GM19099 (cell line): ENCODE data around the gene SMCHD1.

ENCODE experiments used
- POLR2A ChIP-seq: IDR thresholded peaks from 3 replicates; pipeline ENCODE4 v1.6.1; 2011; ENCODE audit warnings: low read depth; ENCODE audit not compliant: insufficient read length; ENCODE audit errors: extremely low read depth

The SMCHD1 gene

DNA sequence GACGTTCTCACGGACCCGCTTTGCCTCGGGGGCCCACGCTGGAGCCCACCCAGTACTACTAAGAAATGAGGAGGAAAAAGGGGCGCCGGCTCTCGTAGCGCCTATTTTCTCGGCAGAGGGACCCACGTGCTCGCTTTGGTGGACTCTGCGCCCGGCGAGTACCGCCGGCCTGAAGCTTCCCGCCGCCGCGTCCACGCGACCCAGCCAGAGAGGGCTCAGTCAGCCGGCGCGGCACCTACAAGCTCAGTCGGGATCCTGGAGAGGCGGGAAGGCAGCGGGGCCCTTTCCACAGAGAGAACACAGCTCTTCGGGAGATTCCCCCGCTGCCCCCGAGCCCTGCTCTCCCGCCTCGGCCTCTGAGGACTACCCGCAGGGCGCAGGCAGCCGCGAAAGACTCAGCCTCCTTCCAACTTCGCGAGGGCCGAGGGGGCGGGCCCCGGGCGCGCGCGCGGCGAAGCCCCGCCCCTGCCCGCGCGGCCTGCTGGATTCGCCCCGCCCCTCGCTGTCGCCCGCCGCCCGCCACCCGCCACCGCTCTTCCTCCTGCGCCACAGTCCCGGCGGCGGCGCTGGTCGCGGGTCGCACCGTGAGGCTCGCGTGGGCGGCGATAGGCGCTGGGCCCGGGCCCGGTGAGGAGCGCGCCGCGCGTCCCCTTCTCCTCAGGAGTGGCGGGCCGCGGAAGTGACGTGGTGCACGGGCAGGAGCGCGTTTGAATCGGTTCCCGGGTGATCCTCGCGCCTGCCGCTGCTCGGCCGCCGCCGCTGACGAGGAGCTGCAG lies at the start of gene SMCHD1:
TSS of gene SMCHD1 (plus strand) at position 549 of the 776 bp plus-strand sequence. CDS start 350 bp downstream, outside the sequence.
- peak; percentile 94 for TF ChIP-seq POLR2A

DNA sequence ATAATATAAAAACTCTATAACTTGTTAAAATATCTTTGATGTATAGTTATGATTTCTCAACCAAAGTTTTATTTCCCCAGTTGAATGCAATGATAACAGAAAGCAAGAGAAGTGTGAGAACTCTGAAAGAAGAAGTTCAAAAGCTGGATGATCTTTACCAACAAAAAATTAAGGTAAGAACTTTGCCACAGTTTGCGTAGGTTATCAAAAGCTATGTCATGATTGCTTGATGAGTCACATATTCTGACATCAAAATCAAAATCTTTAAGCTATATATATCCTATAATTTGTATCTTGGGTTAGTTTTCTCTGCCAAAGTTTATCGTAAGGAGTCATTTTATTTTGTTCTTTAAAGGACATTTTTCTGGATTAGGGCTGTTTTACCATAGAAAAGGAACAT lies 49.2 kb upstream of the SMCHD1 start:
- TF ChIP-seq POLR2A: no peak

DNA sequence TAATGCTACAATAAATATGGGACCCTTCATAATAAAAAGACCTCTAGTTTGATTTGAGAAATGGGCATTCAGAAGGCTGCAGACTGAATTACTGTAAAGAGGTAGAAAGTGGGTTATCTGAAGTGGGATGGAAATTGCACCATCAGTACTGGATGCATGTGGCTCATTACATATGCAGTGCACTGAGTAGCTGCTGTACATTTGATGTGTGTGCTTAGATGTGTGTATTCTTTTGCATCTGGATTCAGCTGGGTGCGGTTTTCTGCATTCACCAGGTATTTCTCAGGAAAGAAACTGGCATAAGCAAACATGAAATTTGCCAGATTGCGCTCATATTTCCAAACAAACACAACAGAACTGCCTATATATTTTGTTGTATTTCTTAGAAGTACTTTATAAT lies 45.9 kb upstream of the SMCHD1 start:
- no peak for TF ChIP-seq POLR2A

DNA sequence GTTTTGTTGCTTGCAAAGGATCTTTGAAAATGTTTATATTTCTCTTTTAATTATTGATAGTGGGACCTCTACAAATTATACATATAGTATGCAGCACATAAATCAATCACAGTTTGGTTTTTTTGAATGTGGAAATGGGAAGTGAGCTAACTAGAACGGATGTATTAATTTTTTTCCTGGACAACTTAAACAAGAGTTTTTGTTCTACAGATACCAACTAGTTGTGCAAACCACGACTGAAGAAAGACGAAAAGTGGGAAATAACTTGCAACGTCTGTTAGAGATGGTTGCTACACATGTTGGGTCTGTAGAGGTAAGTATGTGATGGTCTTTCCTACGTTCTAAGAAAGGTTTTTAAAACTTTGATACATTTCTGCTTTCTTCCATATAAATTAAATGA lies 45.0 kb upstream of the SMCHD1 start:
- no peak for TF ChIP-seq POLR2A

DNA sequence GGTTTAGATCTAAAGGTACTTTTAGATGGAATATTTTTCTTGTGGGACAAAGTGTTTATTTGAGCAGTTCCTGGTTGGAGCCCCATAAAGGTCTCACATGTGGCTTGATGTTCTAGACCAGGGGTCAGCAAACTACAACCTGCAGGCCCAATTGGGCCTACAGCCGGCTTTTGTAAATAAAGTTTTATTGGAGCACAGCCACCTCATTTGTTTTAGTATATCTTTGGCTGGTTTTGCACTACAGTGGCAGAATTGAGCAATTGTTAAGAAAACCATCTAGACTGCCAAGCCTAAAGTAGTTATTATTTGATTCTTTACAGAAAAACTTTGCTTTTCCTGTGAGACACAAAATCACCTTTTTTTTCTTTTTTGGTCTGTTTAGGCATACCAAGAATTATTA lies 42.5 kb upstream of the SMCHD1 start:
- no peak for TF ChIP-seq POLR2A

DNA sequence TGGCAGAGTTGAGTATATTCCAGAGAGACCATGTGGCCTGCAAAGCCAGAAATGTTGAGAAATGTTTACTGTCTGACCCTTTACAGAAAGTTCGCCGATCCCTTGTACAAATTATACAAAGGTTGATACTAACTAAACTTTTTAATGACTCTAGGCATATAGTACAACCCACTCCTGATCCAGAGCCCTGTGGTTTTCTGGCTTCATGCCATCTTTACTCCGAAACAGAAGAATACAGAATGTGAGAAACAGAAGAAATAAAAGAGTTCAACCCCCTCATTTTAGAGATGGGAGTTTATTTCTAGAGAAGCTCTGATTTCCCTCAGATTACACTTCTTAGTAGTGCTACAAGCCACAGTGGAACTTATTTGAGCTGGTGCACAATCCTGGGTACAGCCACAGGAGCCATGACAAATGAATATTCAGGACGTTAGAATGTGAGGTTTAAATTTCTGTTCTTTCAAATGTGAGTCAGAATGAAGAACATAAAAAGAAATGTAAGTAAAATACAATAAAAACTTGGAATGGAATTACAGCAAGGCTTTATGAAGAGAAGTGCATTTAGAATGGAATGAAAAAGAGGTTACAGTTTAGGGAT lies 38.0 kb upstream of the SMCHD1 start:
- TF ChIP-seq POLR2A: no peak

DNA sequence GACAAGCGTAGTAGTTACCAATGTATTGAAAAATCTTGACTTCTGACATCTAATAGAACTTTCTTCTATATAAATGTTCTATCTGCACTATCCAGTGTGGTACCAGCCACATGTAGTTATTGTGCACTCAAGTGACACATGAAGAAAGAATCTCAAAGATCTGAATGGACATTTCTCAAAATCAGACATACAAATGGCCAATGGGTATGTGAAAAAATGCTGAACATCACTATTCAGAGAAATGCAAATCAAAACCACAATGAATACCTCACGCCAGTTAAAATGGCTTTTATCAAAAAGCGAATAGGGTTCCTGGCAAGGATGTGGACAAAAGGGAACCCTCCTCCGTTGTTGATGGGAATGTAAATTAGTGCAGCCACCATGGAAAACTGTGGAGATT lies 37.5 kb upstream of the SMCHD1 start:
- TF ChIP-seq POLR2A: no peak

DNA sequence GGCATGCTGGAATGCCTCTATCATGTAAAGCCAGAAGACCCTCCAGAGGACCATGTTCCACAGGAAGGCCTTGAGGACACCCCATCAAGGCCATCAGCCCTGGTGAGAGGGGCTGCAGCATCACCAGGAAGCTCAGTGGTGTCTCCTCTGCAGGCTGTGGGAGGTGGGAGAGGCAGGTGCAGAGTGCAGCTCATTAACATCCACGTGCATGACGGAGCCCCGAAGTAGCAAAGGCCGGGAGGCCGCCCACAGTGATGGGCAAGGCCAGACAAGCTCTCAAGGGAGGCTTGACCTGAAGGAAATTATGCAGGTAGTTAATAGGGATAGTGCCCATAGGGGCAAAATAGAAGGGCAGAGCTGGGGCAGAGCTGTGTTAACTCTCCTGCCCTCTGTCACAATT lies 30.3 kb upstream of the SMCHD1 start:
- TF ChIP-seq POLR2A: no peak

DNA sequence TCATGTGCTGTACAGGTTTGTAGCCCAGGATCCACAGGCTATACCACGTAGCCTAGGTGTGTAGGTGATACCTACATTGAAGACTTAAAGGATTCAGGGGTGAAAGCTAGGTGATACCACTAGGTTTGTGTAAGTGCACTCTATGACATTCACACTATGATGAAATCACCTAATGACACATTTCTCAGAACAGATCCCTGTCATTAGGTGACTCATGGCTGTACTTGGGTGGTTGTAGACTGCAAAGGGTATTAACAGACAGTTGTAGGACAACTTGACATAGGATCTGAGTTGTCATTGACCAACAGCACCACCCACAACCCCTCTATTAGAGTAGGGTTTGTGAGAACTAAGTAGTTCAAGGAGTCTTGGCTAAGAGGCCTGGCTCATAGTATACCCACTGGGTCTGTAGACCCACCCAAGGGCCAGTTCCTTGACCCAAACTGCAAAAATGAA lies 27.7 kb upstream of the SMCHD1 start:
- TF ChIP-seq POLR2A: no peak

DNA sequence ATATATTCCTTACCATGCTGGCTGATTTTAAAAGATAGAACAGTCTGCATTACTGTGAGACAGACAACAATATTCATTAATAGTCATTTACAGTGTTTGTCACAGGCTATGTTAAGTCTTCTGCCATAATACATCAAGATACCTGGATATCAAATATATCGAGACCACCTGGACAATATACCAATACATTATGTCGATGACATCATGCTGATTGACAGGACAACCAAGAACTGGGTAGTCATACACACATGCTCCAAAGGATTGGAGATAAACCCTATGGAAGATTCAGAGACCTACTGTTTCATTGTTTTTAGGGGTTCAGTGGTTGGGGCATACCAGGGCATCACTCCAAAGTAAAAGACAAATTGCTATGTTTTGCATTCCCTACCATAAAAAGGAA lies 26.5 kb upstream of the SMCHD1 start:
- TF ChIP-seq POLR2A: no peak

DNA sequence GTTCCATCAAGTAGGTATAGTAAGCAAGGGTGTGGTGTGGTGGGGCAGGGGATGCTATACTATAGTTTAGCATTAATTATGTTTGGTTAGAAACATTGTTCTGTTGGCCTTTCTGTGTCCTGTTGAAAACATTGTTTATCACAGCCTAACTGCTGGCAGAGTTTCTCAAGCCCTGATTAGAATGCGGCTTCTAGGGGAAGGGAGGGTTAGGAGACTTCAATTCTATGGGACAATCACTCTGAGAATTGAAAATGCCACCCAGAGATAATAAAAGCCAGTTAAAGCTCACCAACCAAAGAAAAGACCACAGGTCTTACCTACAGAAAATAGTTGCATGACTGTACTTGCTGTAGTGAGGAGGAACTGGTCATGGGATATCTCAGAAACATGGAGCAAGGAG lies 19.9 kb upstream of the SMCHD1 start:
- no peak for TF ChIP-seq POLR2A

DNA sequence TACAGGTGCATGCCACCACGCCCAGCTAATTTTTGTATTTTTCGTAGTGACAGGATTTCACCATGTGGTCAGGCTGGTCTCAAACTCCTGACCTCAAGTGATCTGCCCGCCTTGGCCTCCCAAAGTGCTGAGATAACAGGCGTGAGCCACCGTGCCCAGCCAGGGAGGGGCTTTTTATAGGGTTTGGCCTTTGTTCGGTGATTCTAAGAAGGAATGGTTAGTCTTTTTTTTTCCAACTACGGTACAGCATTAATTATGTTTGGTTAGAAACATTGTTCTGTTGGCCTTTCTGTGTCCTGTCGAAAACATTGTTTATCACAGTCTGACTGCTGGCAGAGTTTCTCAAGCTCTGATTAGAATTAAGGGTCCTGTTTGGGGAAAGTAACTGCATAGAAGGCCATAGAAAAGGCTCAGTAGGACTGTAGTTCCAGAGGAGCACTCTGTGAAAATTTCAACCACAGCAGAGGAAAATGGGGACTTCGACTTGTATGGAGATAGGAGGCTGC lies 19.3 kb upstream of the SMCHD1 start:
- no peak for TF ChIP-seq POLR2A

DNA sequence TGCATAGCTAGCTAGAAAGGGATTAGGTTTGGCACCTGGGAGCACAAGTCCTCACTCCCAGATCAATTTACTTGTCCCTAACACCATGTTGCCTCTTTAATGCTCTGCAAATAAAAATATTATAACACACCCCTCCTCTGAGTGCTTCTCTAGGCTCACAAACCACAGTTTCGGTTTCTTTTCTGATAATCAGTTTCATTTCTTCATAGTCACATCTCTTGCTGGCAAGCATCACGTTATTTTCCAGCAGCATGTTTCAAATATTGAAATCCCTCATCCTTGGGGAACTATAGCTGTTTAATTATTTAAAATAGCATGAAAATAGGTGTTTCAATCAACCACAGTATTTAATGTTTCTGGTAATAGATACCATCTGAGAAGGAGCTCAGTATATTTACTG lies 13.9 kb upstream of the SMCHD1 start:
- TF ChIP-seq POLR2A: peak; percentile 33

DNA sequence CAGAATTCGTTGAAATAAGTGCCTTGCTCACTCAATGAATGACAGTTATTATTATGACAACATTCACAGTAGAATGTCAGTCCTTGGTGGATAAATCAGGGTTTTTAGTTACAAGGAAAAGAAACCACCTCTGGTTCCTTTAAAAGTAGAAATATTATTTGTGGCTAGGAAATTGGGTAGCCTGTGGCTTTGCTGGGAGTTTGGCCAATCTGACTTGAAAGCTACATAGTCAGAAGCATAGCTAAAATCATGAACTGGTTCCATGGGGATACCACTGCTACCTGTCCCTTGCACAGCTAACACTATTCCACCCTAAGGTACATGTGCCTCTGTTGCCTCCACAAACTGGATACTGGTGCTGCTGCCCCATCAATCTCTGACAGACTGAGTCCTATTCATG lies 12.8 kb upstream of the SMCHD1 start:
- TF ChIP-seq POLR2A: no peak

DNA sequence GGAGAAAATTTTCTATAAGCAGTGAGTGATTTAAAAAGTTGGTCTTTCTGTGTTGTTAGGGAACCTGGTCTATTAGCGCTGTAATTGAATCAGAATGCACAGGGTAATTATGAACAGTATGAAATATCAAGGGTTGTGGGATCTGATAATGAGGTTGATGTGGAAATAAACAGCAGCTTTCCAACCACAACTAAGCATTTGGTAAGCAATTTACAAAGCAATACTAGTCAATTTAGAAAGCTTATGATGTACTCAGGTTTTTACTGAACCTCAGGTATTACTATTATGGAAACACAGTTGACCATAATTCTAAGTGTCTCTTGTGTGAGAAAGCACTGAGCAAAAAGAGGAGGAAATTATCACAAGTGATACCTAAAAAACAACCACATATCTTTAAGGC lies 11.0 kb upstream of the SMCHD1 start:
- TF ChIP-seq POLR2A: no peak

DNA sequence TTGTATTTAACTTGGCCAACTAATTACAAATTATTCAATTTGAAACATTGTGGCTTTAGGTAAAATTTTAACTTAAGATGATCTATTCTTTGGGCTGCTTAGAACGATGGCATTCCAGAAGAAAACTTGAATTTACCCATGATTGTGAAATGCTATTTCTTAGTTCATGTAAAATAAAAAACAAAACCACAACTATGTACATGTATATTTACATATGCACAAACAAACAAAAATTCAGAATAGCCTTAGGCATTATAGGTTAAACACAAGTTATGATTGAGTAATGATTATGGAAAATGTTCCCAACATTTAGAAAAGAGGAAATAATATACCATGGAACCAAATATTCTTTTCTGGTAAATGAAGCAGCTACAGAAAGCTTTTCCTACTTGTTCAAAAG lies 3.5 kb upstream of the SMCHD1 start:
- no peak for TF ChIP-seq POLR2A
